GM19395 (cell line): Measurements from ENCODE around the gene OR1L4.

Experiments used
- ATAC-seq: cut with Tn5 transposase; IDR thresholded peaks from one replicate; pipeline ENCODE4 v1.9.1; 2021; ENCODE audit warnings: mild to moderate bottlenecking, moderate library complexity; ENCODE audit not compliant: unreplicated experiment

OR1L4 gene, protein sequence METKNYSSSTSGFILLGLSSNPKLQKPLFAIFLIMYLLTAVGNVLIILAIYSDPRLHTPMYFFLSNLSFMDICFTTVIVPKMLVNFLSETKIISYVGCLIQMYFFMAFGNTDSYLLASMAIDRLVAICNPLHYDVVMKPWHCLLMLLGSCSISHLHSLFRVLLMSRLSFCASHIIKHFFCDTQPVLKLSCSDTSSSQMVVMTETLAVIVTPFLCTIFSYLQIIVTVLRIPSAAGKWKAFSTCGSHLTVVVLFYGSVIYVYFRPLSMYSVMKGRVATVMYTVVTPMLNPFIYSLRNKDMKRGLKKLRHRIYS

GRCh38 chr9:122723690-122724089, at the start of gene OR1L4:
TSS of gene OR1L4 (plus strand) at chr9:122723990. CDS start at chr9:122723990, 0 bp downstream.
- no peak for ATAC-seq

GRCh38 chr9:122684851-122685250, 38.9 kb upstream of the OR1L4 start:
- no peak for ATAC-seq

GRCh38 chr9:122695696-122696095, 28.1 kb upstream of the OR1L4 start:
- no peak for ATAC-seq

DNA sequence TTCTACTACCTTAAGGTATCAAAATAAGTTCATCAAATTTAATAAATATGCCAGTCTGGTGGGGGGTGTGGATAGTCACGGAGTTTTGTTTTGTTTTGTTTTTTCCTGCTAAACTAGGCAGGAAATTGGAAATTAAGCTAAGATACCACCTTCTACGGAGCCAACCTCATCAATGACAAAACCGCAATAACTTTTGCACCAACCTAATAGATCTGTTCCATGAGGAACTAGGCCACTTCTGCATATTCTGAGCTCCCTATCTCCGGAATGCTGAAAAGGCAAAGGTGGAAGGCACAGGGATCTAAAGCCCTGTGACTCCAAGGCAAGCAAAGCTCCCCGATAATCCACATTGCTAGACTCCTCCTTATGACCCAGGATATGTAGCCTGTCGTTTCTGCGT, 5.8 kb upstream of the OR1L4 start:
- no peak for ATAC-seq

DNA sequence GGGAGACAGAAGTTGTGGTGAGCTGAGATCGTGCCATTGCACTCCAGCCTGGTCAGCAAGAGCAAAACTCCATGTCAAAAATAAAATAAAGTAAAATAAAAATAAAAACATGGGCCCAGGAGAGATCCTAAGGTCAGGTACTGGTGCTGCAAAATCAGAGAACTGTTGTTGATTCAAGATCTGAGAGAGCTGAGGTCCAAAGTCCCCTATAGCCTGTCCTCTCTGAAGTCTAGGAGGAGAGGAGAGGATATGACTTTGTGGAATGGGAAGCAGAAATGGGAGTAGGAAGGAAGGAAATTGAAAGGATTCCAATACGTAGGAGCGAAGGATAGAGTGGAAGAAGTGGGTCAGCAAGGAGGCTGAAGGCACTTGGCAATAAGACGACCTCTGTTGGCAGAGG, 4.6 kb upstream of the OR1L4 start:
- no peak for ATAC-seq

DNA sequence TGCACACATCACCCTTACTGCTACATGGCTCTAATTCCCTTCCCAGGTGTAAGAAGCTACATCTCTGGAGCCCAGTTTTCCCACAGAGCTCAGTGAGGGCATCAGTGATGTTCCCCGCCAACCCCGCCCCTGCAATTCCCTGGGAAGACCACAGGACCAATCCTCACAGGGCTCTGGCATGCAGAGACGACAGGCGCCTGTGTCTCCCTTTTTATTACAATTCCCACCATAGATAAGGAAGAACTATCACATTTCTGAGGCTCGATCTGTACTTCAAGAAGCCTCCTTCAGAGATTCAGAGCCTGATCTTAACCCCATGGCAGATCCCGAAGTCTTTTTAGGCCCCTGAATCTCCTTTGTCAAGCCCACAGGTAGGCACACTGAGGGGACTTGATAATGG, 18.2 kb downstream of the OR1L4 start, which contains the start of gene OR1L6:
OR1L6 (plus strand) TSS at position 301 of the 400 bp plus-strand sequence. CDS start 7,545 bp downstream, outside the sequence.
- no peak for ATAC-seq

DNA sequence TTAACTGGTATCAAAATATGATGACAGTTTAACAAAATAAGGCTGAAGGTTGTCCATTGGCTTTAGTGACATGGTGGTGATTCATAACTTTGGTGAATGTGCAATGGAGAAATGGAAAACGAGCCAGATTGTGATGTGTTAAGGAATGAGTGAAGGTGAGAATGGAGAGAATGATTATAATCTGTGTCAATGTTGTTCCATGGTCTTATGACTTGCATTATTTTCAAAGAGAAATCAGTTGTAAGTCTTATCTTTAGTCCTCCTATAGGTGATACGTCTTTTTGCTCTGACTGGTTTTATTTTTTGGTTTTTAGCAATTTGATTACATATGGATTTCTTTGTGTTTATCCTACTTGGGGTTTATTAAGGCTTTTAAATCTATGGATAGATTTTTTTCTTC, 31.0 kb downstream of the OR1L4 start:
- no peak for ATAC-seq

DNA sequence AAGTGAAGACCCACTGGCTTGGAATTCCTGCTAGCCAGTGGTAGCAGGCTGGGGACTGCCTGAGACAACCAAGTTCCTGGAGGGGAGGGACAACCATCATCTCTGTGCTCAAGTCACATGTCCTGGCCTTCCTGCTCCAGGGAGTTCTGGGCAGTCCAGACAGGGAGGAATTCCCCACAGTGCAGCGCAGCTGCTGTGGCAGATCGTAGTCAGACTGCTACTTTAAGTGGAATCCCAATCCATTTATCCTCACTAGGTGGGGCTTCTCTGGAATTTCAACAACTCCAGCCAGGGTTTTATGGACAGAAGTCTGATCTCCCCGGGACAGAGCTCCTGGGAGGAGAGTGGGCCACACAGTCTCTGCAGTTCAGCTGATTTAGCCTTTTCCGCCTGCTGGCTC, 44.0 kb downstream of the OR1L4 start:
- ATAC-seq: no peak
